Adipocyte (in vitro differentiated cells): ENCODE measurements around the gene PDE4B.
"Not testable (repeated sequence)": the region's sequence is repeated elsewhere in the genome, so short reads cannot be mapped to it uniquely, and the experiment has no call there.

Experiments
- DNase-seq: peaks from one replicate; pipeline ENCODE4 v3.0.0-alpha.2; 2015; ENCODE audit warnings: low read depth
- H3K27me3 ChIP-seq: replicated peaks from 2 replicates; pipeline ENCODE4 v1.7.0; 2013; ENCODE audit warnings: mild to moderate bottlenecking, low read length, moderate library complexity; ENCODE audit not compliant: control insufficient read depth, insufficient read depth
- H3K36me3 ChIP-seq: 2 replicates; pipeline ENCODE4 v1.7.0; 2013; ENCODE audit warnings: low read length, mild to moderate bottlenecking, moderate library complexity; ENCODE audit not compliant: control insufficient read depth, insufficient read depth, severe bottlenecking
- H3K4me1 ChIP-seq: 2 replicates; pipeline ENCODE4 v1.7.0; 2013; ENCODE audit warnings: mild to moderate bottlenecking, low read length, moderate library complexity; ENCODE audit not compliant: control insufficient read depth, insufficient read depth
- H3K4me3 ChIP-seq: 2 replicates; pipeline ENCODE4 v1.7.0; 2013; ENCODE audit warnings: mild to moderate bottlenecking, low read length, moderate library complexity
- H3K9ac ChIP-seq: 2 replicates; pipeline ENCODE4 v1.7.0; 2013; ENCODE audit warnings: mild to moderate bottlenecking, low read length, moderate library complexity
- H3K9me3 ChIP-seq: 2 replicates; pipeline ENCODE4 v1.7.0; 2013; ENCODE audit warnings: mild to moderate bottlenecking, low read length, moderate library complexity; ENCODE audit not compliant: control insufficient read depth

The PDE4B gene

GRCh38 chr1:66403007-66403731 is 610.5 kb downstream of the PDE4B start:
- peak; percentile 37 for DNase-seq
- H3K9ac ChIP-seq: no peak overlapping the region
- no peak overlapping the region for H3K4me3 ChIP-seq
- no peaks in the 10 kb centered on the region for H3K9me3 ChIP-seq
- H3K36me3 ChIP-seq: no peaks in the 10 kb centered on the region
- H3K27me3 ChIP-seq: no peaks in the 10 kb centered on the region
- H3K4me1 ChIP-seq: peaks cover 31% of the 10 kb centered on the region

GRCh38 chr1:66405061-66405460 is 612.4 kb downstream of the PDE4B start:
- Histone ChIP-seq H3K4me1 (peaks cover 23% of the 10 kb centered on the region), H3K27me3 (no peaks in the 10 kb centered on the region), H3K9ac (no peak overlapping the region), H3K9me3 (no peaks in the 10 kb centered on the region), H3K36me3 (no peaks in the 10 kb centered on the region), H3K4me3 (no peak overlapping the region)
- DNase-seq: no peak

GRCh38 chr1:66411449-66411848 is 618.8 kb downstream of the PDE4B start:
- not testable (repeated sequence) for H3K4me1 ChIP-seq, H3K4me3 ChIP-seq, H3K9me3 ChIP-seq, H3K36me3 ChIP-seq, H3K27me3 ChIP-seq, H3K9ac ChIP-seq, DNase-seq

GRCh38 chr1:66412704-66413103 is 620.0 kb downstream of the PDE4B start:
- Histone ChIP-seq H3K4me3 (no peak overlapping the region), H3K9me3 (peaks cover 9% of the 10 kb centered on the region), H3K36me3 (no peaks in the 10 kb centered on the region), H3K27me3 (no peaks in the 10 kb centered on the region), H3K4me1 (peaks cover 3% of the 10 kb centered on the region), H3K9ac (no peak overlapping the region)
- peak; percentile 59 for DNase-seq

GRCh38 chr1:66413136-66413837 is 620.6 kb downstream of the PDE4B start:
- no peak for DNase-seq
- peaks cover 15% of the 10 kb centered on the region for H3K9me3 ChIP-seq
- no peak overlapping the region for H3K4me3 ChIP-seq
- H3K4me1 ChIP-seq: peaks cover 3% of the 10 kb centered on the region
- no peaks in the 10 kb centered on the region for H3K27me3 ChIP-seq
- no peak overlapping the region for H3K9ac ChIP-seq
- H3K36me3 ChIP-seq: no peaks in the 10 kb centered on the region

- H3K9me3 ChIP-seq: peaks cover 15% of the 10 kb centered on the region
Measured at GRCh38 chr1:66413838-66414175, 621.1 kb downstream of the PDE4B start.

GRCh38 chr1:66415281-66415680 is 622.6 kb downstream of the PDE4B start:
- Histone ChIP-seq H3K9me3 (peaks cover 15% of the 10 kb centered on the region), H3K4me3 (no peak overlapping the region), H3K9ac (no peak overlapping the region), H3K27me3 (no peaks in the 10 kb centered on the region), H3K4me1 (peaks cover 3% of the 10 kb centered on the region), H3K36me3 (no peaks in the 10 kb centered on the region)
- DNase-seq: no peak

More at GRCh38 chr1:66413838-66414175, 621.1 kb downstream of the PDE4B start:
- no peaks in the 10 kb centered on the region for H3K27me3 ChIP-seq
- no peak for DNase-seq
- no peak overlapping the region for H3K4me3 ChIP-seq
- H3K9ac ChIP-seq: no peak overlapping the region
- peaks cover 3% of the 10 kb centered on the region for H3K4me1 ChIP-seq
- H3K36me3 ChIP-seq: no peaks in the 10 kb centered on the region

- DNase-seq: no peak
- no peaks in the 10 kb centered on the region for H3K36me3 ChIP-seq
- H3K27me3 ChIP-seq: no peaks in the 10 kb centered on the region
- no peak overlapping the region for H3K9ac ChIP-seq
- peaks cover 3% of the 10 kb centered on the region for H3K4me1 ChIP-seq
- H3K9me3 ChIP-seq: peaks cover 15% of the 10 kb centered on the region
- no peak overlapping the region for H3K4me3 ChIP-seq
Measured at GRCh38 chr1:66415866-66416265, 623.2 kb downstream of the PDE4B start.

- Histone ChIP-seq H3K9me3 (peaks cover 15% of the 10 kb centered on the region), H3K4me1 (peaks cover 3% of the 10 kb centered on the region), H3K27me3 (no peaks in the 10 kb centered on the region), H3K36me3 (no peaks in the 10 kb centered on the region), H3K4me3 (no peak overlapping the region), H3K9ac (no peak overlapping the region)
- DNase-seq: peak; percentile 87
Measured at GRCh38 chr1:66416295-66416694, 623.6 kb downstream of the PDE4B start.

GRCh38 chr1:66418021-66418420 is 625.3 kb downstream of the PDE4B start:
- no peaks in the 10 kb centered on the region for H3K36me3 ChIP-seq
- peaks cover 3% of the 10 kb centered on the region for H3K4me1 ChIP-seq
- peaks cover 15% of the 10 kb centered on the region for H3K9me3 ChIP-seq
- DNase-seq: no peak
- H3K4me3 ChIP-seq: no peak overlapping the region
- H3K27me3 ChIP-seq: no peaks in the 10 kb centered on the region
- H3K9ac ChIP-seq: no peak overlapping the region

GRCh38 chr1:66420171-66420570 is 627.5 kb downstream of the PDE4B start:
- H3K27me3 ChIP-seq, H3K9ac ChIP-seq, H3K36me3 ChIP-seq, H3K4me3 ChIP-seq, H3K4me1 ChIP-seq, DNase-seq: not testable (repeated sequence)
- peaks cover 15% of the 10 kb centered on the region for H3K9me3 ChIP-seq
